H9 (cell line): ENCODE results near the gene OSBP2. TPM values are rescaled to one million over a fixed set of nuclear protein-coding genes. Genes with fewer than 3 reads are reported as not detected.

Experiments used
- DNase-seq: peaks from one replicate; pipeline ENCODE4 v3.0.0-alpha.2; 2017
- H2AFZ ChIP-seq: one replicate; pipeline ENCODE4 v1.6.1; 2013; ENCODE audit warnings: mild to moderate bottlenecking, low read length, control low read depth, moderate library complexity
- H2AK5ac ChIP-seq: 2 replicates; pipeline ENCODE4 v1.6.1; 2013; ENCODE audit warnings: low read length, control low read depth, mixed read lengths; ENCODE audit not compliant: insufficient read length
- H2BK120ac ChIP-seq: one replicate; pipeline ENCODE4 v1.6.1; 2013; ENCODE audit warnings: low read depth, mild to moderate bottlenecking, low read length, control low read depth, inconsistent platforms; ENCODE audit not compliant: poor library complexity, severe bottlenecking
- H2BK12ac ChIP-seq: 2 replicates; pipeline ENCODE4 v1.6.1; 2013; ENCODE audit warnings: low read length, control low read depth, mixed read lengths, low read depth; ENCODE audit not compliant: insufficient read length
- H2BK15ac ChIP-seq: 2 replicates; pipeline ENCODE4 v1.6.1; 2013; ENCODE audit warnings: low read depth, low read length, control low read depth
- H2BK20ac ChIP-seq: one replicate; pipeline ENCODE4 v1.6.1; 2013; ENCODE audit warnings: low read depth, mild to moderate bottlenecking, low read length, control low read depth, inconsistent platforms; ENCODE audit not compliant: poor library complexity, severe bottlenecking
- H2BK5ac ChIP-seq: 2 replicates; pipeline ENCODE4 v1.6.1; 2013; ENCODE audit warnings: low read length, control low read depth, mixed read lengths; ENCODE audit not compliant: insufficient read length
- H3K14ac ChIP-seq: 2 replicates; pipeline ENCODE4 v1.6.1; 2013; ENCODE audit warnings: low read length, control low read depth; ENCODE audit not compliant: insufficient read depth
- H3K18ac ChIP-seq: 2 replicates; pipeline ENCODE4 v1.6.1; 2013; ENCODE audit warnings: low read depth, mild to moderate bottlenecking, mixed read lengths, low read length, control low read depth; ENCODE audit not compliant: insufficient read length
- H3K23ac ChIP-seq: 2 replicates; pipeline ENCODE4 v1.6.1; 2013; ENCODE audit warnings: low read length, control low read depth, mixed read lengths, low read depth; ENCODE audit not compliant: insufficient read length
- H3K23me2 ChIP-seq: 2 replicates; pipeline ENCODE4 v1.6.1; 2013; ENCODE audit warnings: low read depth, mild to moderate bottlenecking, mixed read lengths, low read length, control low read depth; ENCODE audit not compliant: insufficient read length, poor library complexity, severe bottlenecking
- H3K27ac ChIP-seq: 2 replicates; pipeline ENCODE4 v1.5.1; 2013; ENCODE audit warnings: low read length, control low read depth, mixed read lengths, low read depth; ENCODE audit not compliant: insufficient read length
- H3K27me3 ChIP-seq: 2 replicates; pipeline ENCODE4 v1.6.1; 2013; ENCODE audit warnings: low read length, control low read depth, inconsistent platforms; ENCODE audit not compliant: insufficient read depth
- H3K4ac ChIP-seq: 2 replicates; pipeline ENCODE4 v1.6.1; 2013; ENCODE audit warnings: low read depth, mild to moderate bottlenecking, control low read depth, inconsistent platforms, low read length, moderate library complexity
- H3K4me1 ChIP-seq: 2 replicates; pipeline ENCODE4 v1.6.1; 2013; ENCODE audit warnings: low read length, control low read depth, inconsistent platforms; ENCODE audit not compliant: insufficient read depth
- H3K4me2 ChIP-seq: 2 replicates; pipeline ENCODE4 v1.6.1; 2013; ENCODE audit warnings: low read length, control low read depth, mixed read lengths; ENCODE audit not compliant: insufficient read length, insufficient read depth
- H3K56ac ChIP-seq: 2 replicates; pipeline ENCODE4 v1.6.1; 2013; ENCODE audit warnings: low read depth, mild to moderate bottlenecking, mixed read lengths, low read length, control low read depth; ENCODE audit not compliant: insufficient read length
- H3K79me1 ChIP-seq: 2 replicates; pipeline ENCODE4 v1.6.1; 2013; ENCODE audit warnings: low read depth, mild to moderate bottlenecking, moderate library complexity, low read length, control low read depth, inconsistent platforms; ENCODE audit not compliant: insufficient read depth, poor library complexity, severe bottlenecking
- H3K79me2 ChIP-seq: 2 replicates; pipeline ENCODE4 v1.6.1; 2013; ENCODE audit warnings: low read length, control low read depth, inconsistent platforms; ENCODE audit not compliant: insufficient read depth
- H3K9ac ChIP-seq: 2 replicates; pipeline ENCODE4 v1.6.1; 2013; ENCODE audit warnings: low read length, control low read depth, mixed read lengths; ENCODE audit not compliant: insufficient read length; ENCODE audit errors: extremely low read depth
- H3K9me3 ChIP-seq: one replicate; pipeline ENCODE4 v1.6.1; 2013; ENCODE audit warnings: low read depth, low read length, inconsistent platforms; ENCODE audit not compliant: control insufficient read depth
- H3T11ph ChIP-seq: one replicate; pipeline ENCODE4 v1.6.1; 2013; ENCODE audit warnings: mild to moderate bottlenecking, low read length, control low read depth, inconsistent platforms
- H4K20me1 ChIP-seq: one replicate; pipeline ENCODE4 v1.6.1; 2013; ENCODE audit not compliant: control insufficient read depth, insufficient read length, insufficient read depth
- H4K5ac ChIP-seq: 2 replicates; pipeline ENCODE4 v1.6.1; 2013; ENCODE audit warnings: low read depth, mild to moderate bottlenecking, mixed read lengths, low read length, control low read depth; ENCODE audit not compliant: insufficient read length
- H4K8ac ChIP-seq: replicated peaks from 2 replicates; pipeline ENCODE4 v1.6.1; 2013; ENCODE audit warnings: low read length, control low read depth, mixed read lengths, low read depth; ENCODE audit not compliant: insufficient read length
- H4K91ac ChIP-seq: 2 replicates; pipeline ENCODE4 v1.6.1; 2013; ENCODE audit warnings: low read depth, mild to moderate bottlenecking, moderate library complexity, mixed read lengths, low read length, control low read depth; ENCODE audit not compliant: insufficient read length
- H3K27ac Mint-ChIP-seq, 3 experiments: 2 replicates in 2 of 3; 3 replicates in 1 of 3; pipeline ENCODE4 v1.8.0; 2020 to 2021; ENCODE audit warnings: mixed read lengths in 3 of 3, mild to moderate bottlenecking in 1 of 3, moderate library complexity in 1 of 3
- H3K27me3 Mint-ChIP-seq: 2 replicates; pipeline ENCODE4 v1.8.0; 2021; ENCODE audit warnings: low read depth, mild to moderate bottlenecking, moderate library complexity, mixed read lengths
- H3K36me3 Mint-ChIP-seq, 3 experiments: 2 replicates in 2 of 3; 3 replicates in 1 of 3; pipeline ENCODE4 v1.8.0; 2020 to 2021; ENCODE audit warnings: low read depth in 3 of 3, mixed read lengths in 3 of 3; ENCODE audit not compliant: insufficient read depth in 1 of 3
- H3K4me1 Mint-ChIP-seq, 2 experiments: 2 replicates each; pipeline ENCODE4 v1.8.0; 2020; ENCODE audit warnings: mixed read lengths in 2 of 2
- H3K4me3 Mint-ChIP-seq, 2 experiments: 2 replicates in 1 of 2; 3 replicates in 1 of 2; pipeline ENCODE4 v1.8.0; 2020 to 2021; ENCODE audit warnings: mild to moderate bottlenecking in 2 of 2, mixed read lengths in 2 of 2, moderate library complexity in 1 of 2
- H3K9me3 Mint-ChIP-seq, 2 experiments: 2 replicates in 1 of 2; 3 replicates in 1 of 2; pipeline ENCODE4 v1.8.0; 2020; ENCODE audit warnings: mild to moderate bottlenecking in 2 of 2, mixed read lengths in 2 of 2, moderate library complexity in 1 of 2
- CTCF ChIP-seq: fragments of 200-600 bp; sonication (generic); conservative IDR thresholded peaks from 3 replicates; pipeline ENCODE4 v1.8.0; 2021; ENCODE audit warnings: antibody characterized with exemption, mild to moderate bottlenecking
- WGBS: extraction: QIAGEN DNeasy Blood & Tissue Kit; methylation state at CpG from one replicate; pipeline ENCODE4 v1.1.7; 2013; ENCODE audit warnings: missing lambda C conversion rate, low lambda C conversion rate, mixed read lengths; ENCODE audit not compliant: insufficient read length; ENCODE audit errors: extremely low coverage; 5-methylcytosine and 5-hydroxymethylcytosine counted together
- total RNA-seq: library from RNA; stranded (reverse); gene quantifications from 2 replicates; pipeline ENCODE4 v1.2.1, GENCODE V29; 2021

The OSBP2 gene
- total RNA-seq, 1 experiment from 2014 or later, result 3.4 TPM

GRCh38 chr22:30927806-30928205 is 233.1 kb downstream of the OSBP2 start:
- Mint-ChIP-seq H3K4me3 (no peak overlapping the region), H3K9me3 (no peaks in the 10 kb centered on the region; a peak in 1 of 5 replicates), H3K27ac (no peak overlapping the region), H3K27me3 (no peaks in the 10 kb centered on the region; the same call in 1 of the 2 replicates), H3K36me3 (peaks cover 59 to 77% (median 77%) of the 10 kb centered on the region in 3 experiments), H3K4me1 (no peaks in the 10 kb centered on the region)
- H2AFZ ChIP-seq, result no peak overlapping the region
- no CpG with 5 or more reads among the region's 10 CpGs for WGBS
- no peak overlapping the region for H2BK12ac ChIP-seq
- no peak overlapping the region for H4K8ac ChIP-seq
- no peak overlapping the region for H3K9ac ChIP-seq
- no peak overlapping the region for H2AK5ac ChIP-seq
- no peak overlapping the region for H3K14ac ChIP-seq
- H2BK5ac ChIP-seq, result no peak overlapping the region
- H3K79me2 ChIP-seq, result no peaks in the 10 kb centered on the region
- H2BK120ac ChIP-seq, result no peak overlapping the region
- H2BK20ac ChIP-seq, result no peak overlapping the region
- H3K4me1 ChIP-seq, result no peaks in the 10 kb centered on the region
- H3K18ac ChIP-seq, result no peak overlapping the region
- H3K79me1 ChIP-seq, result no peaks in the 10 kb centered on the region
- no peak overlapping the region for H3K56ac ChIP-seq
- peaks cover 2% of the 10 kb centered on the region for H4K20me1 ChIP-seq
- H3K27me3 ChIP-seq, result no peaks in the 10 kb centered on the region
- peak; percentile 15 for DNase-seq
- TF ChIP-seq CTCF, result no peak
- H4K5ac ChIP-seq, result no peak overlapping the region
- H3K23ac ChIP-seq, result no peak overlapping the region
- no peak overlapping the region for H3K4me2 ChIP-seq
- H3K23me2 ChIP-seq, result no peaks in the 10 kb centered on the region
- H3T11ph ChIP-seq, result no peak overlapping the region
- H2BK15ac ChIP-seq, result no peak overlapping the region
- H3K4ac ChIP-seq, result no peak overlapping the region
- no peak overlapping the region for H4K91ac ChIP-seq
- no peaks in the 10 kb centered on the region for H3K9me3 ChIP-seq
- H3K27ac ChIP-seq, result no peak overlapping the region
